Gastroesophageal sphincter (tissue), 4 donors: ENCODE data around the gene USP4. TPM values are rescaled to one million over a fixed set of nuclear protein-coding genes. Genes with fewer than 3 reads are reported as not detected.
"Not testable (repeated sequence)": the region's sequence is repeated elsewhere in the genome, so short reads cannot be mapped to it uniquely, and the experiment has no call there.

ENCODE experiments used
- ATAC-seq: fragments of 150-250 bp; one replicate; pipeline ENCODE4 v1.9.1; 2016; ENCODE audit warnings: mild to moderate bottlenecking, moderate library complexity
- H3K27ac ChIP-seq, 4 donors: fragments of 200-600 bp; sonication (generic) in 3 of 4; 1 replicate in 3 of 4; 2 replicates in 1 of 4; pipeline ENCODE4 v1.5.1; 2016 to 2019
- H3K27me3 ChIP-seq: fragments of 200-600 bp; sonication (generic); one replicate; pipeline ENCODE4 v1.5.1; 2019
- H3K36me3 ChIP-seq, 2 donors: fragments of 200-600 bp; sonication (generic); one replicate each; pipeline ENCODE4 v1.5.1; 2019; ENCODE audit warnings: control low read depth in 1 of 2
- H3K4me1 ChIP-seq, 3 donors: fragments of 200-600 bp; sonication (generic); 1 replicate in 2 of 3; 2 replicates in 1 of 3; pipeline ENCODE4 v1.5.1; 2016 to 2019; ENCODE audit warnings: control low read depth in 2 of 3
- H3K4me3 ChIP-seq, 2 donors: fragments of 200-600 bp; sonication (generic); one replicate each; pipeline ENCODE4 v1.5.1; 2019; ENCODE audit warnings: mild to moderate bottlenecking in 1 of 2, moderate library complexity in 1 of 2
- H3K9me3 ChIP-seq, 3 donors: fragments of 200-600 bp; sonication (generic); one replicate each; pipeline ENCODE4 v1.5.1; 2017 to 2019; ENCODE audit warnings: control low read depth in 2 of 3
- EP300 ChIP-seq: sonication (generic); formaldehyde crosslinking; IDR thresholded peaks from one replicate; pipeline ENCODE4 v1.6.1; 2017; ENCODE audit warnings: antibody characterized with exemption, mild to moderate bottlenecking
- POLR2A ChIP-seq, 2 donors: fragments of 450-650 bp; IDR thresholded peaks; one replicate each; pipeline ENCODE4 v1.6.1; 2017; ENCODE audit warnings: antibody characterized with exemption in 2 of 2, mild to moderate bottlenecking in 2 of 2, moderate library complexity in 1 of 2
- POLR2AphosphoS5 ChIP-seq: sonication (generic); formaldehyde crosslinking; IDR thresholded peaks from one replicate; pipeline ENCODE4 v1.6.1; 2017; ENCODE audit warnings: antibody characterized with exemption
- WGBS, 2 donors: methylation state at CpG; one replicate each; pipeline ENCODE4 v1.1.5; 2018; ENCODE audit warnings: low coverage in 1 of 2; 5-methylcytosine and 5-hydroxymethylcytosine counted together
- total RNA-seq, 4 donors: library from RNA; depleted of rRNA; stranded (reverse); fragments of >200 nt; gene quantifications; one replicate each; pipeline ENCODE4 v1.1.0, GENCODE V29; 2016
- TF ChIP-seq, protein P1 (sequence below), 4 experiments: fragments of 200-600 bp in 2 of 4; fragments of 450-650 bp in 2 of 4; sonication (generic) in 1 of 4; IDR thresholded peaks; one replicate each; pipeline ENCODE4 v1.5.1; 2017 to 2019; ENCODE audit warnings: antibody characterized with exemption in 4 of 4, mild to moderate bottlenecking in 2 of 4, moderate library complexity in 2 of 4

USP4 gene
- total RNA-seq, 4 donors from 2014 or later = 15.8 to 36.9 (median 29.8) TPM

DNA sequence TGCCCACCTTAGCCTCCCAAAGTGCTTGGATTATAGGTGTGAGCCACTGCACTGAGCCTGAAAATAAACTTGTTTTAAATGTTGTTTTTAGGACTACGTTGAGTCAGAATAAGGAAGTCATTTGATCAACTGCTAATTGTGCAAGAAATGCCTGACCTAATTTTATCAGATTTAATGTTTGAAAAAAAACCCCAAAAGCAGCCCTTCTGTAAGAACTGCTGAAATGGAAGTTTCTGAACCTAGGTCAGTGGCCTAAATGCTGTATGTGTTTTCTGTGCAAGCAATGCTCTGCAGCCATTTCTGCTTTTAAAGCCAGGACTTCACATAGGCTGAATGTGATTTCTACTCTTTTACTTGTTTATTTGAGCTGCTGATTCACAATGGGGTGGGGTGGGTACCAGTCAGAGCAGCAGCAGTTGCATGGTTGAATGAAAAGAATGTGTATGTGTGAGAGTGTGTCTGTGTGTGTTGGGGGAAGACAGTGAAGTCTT lies 11.7 kb upstream of the USP4 start:
- Histone ChIP-seq H3K9me3 (no peaks in the 10 kb centered on the region), H3K4me1 (peaks cover 0 to 35% (median 5%) of the 10 kb centered on the region in 3 donors), H3K27me3 (no peaks in the 10 kb centered on the region), H3K27ac (peak overlapping the region in 3 of 4 donors; percentile 40 to 63 (median 56)), H3K4me3 (no peak overlapping the region), H3K36me3 (peaks cover 0 to 15% of the 10 kb centered on the region in 2 donors)
- peak; percentile 60 for ATAC-seq
- TF ChIP-seq EP300 (no peak), POLR2A (IDR thresholded peaks at IDR 0.05) (no peak), POLR2AphosphoS5 (no peak)
- TF ChIP-seq, protein P1, sequence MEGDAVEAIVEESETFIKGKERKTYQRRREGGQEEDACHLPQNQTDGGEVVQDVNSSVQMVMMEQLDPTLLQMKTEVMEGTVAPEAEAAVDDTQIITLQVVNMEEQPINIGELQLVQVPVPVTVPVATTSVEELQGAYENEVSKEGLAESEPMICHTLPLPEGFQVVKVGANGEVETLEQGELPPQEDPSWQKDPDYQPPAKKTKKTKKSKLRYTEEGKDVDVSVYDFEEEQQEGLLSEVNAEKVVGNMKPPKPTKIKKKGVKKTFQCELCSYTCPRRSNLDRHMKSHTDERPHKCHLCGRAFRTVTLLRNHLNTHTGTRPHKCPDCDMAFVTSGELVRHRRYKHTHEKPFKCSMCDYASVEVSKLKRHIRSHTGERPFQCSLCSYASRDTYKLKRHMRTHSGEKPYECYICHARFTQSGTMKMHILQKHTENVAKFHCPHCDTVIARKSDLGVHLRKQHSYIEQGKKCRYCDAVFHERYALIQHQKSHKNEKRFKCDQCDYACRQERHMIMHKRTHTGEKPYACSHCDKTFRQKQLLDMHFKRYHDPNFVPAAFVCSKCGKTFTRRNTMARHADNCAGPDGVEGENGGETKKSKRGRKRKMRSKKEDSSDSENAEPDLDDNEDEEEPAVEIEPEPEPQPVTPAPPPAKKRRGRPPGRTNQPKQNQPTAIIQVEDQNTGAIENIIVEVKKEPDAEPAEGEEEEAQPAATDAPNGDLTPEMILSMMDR (IDR thresholded peaks at IDR 0.05) = no peak
- 0 to 50% methylated on average over 1 of the region's 1 CpG for WGBS, 2 donors

DNA sequence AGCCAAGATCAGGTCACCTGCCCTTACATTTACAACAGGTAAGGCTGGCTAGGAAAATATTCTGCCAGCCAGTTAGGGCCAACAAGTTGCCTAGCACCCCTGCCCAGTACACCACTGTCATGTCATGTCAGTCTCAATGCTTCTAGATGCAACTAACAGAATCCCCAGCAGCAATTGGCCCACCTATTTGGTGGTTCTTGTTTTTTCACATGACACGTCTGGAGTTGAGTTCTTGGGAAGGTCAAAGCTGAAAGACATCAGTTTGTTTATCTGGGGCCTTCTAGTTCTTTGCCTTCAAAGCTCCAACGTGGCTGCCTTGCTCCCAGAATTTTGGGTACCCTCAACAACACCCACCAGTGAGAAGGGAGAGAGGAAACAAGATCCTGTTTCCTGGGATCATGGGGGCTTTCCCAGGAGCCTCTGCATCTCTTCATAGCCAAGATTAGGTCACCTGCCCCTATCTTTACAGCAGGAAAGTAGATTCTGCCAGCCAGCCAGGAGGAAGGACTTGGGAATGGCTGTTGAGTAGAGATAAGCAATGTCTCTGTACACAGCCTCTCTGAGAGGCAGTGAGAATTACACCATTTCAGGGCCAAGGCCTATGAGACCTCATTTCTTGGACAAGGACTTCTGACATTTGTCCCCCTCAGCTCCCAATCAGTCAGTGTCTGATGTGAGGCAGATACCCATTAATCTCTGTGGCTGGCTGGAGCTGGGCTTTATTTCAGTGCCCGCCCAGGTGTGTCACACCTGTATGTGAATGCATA lies 9.7 kb upstream of the USP4 start:
- H3K4me3 ChIP-seq = no peak overlapping the region
- H3K27ac ChIP-seq = no peak overlapping the region
- ATAC-seq = no peak
- no peaks in the 10 kb centered on the region for H3K27me3 ChIP-seq
- TF ChIP-seq POLR2AphosphoS5 (no peak), EP300 (no peak), POLR2A (IDR thresholded peaks at IDR 0.05) (no peak)
- TF ChIP-seq, protein P1 (IDR thresholded peaks at IDR 0.05) = no peak
- 52 to 60% methylated on average over 1 to 2 of the region's 3 CpGs for WGBS, 2 donors
- H3K9me3 ChIP-seq = no peaks in the 10 kb centered on the region
- H3K4me1 ChIP-seq = peaks cover 0 to 20% (median 0%) of the 10 kb centered on the region in 3 donors
- H3K36me3 ChIP-seq = no peaks in the 10 kb centered on the region

DNA sequence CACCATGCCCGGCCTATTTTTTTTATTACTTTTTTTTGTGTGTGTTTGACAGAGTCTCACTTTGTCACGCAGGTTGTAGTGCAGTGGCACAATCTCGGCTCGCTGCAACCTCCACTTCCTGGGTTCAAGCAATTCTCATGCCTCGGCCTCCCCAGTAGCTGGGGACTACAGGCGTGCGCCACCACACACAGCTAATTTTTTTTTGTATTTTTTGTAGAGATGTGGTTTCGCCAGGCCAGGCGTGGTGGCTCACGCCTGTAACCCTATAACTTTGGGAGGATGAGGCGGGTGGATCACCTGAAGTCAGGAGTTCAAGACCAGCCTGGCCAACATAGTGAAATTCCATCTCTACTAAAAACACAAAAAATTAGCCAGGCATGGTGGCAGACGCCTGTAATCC lies 8.5 kb upstream of the USP4 start:
- ATAC-seq, H3K4me3 ChIP-seq: not testable (repeated sequence)

DNA sequence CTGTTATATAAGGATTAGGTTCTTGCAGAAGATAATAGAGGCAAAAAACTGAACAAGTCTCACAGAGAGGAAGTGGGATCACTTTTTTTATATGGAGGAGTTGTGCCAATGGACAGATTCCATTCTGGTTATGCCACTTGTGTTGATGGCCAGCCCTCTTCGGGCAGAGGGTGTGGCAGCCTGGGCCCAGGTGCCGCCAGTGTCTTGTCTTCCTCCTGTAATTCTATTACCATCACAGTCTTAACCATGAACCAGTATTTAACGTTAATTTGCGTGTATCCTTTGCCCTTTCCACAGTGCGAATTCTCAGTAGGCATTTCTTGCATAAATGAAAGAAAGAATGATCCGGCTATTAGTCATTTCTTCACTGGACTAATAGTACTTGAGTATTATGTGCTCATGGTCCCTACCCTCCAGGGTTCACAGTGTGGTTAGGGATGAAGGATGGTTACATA lies 7.0 kb upstream of the USP4 start:
- no peak for ATAC-seq
- Histone ChIP-seq H3K9me3 (no peaks in the 10 kb centered on the region), H3K27me3 (no peaks in the 10 kb centered on the region), H3K4me3 (no peak overlapping the region), H3K27ac (peak overlapping the region in 3 of 4 donors; percentile 49 to 65 (median 61)), H3K36me3 (no peaks in the 10 kb centered on the region), H3K4me1 (peaks cover 0 to 20% (median 0%) of the 10 kb centered on the region in 3 donors)
- 80 to 98% methylated on average over 5 to 6 of the region's 6 CpGs for WGBS, 2 donors
- no peak for TF ChIP-seq POLR2AphosphoS5
- no peak for TF ChIP-seq POLR2A (IDR thresholded peaks at IDR 0.05)
- TF ChIP-seq EP300 = no peak
- TF ChIP-seq, protein P1 (IDR thresholded peaks at IDR 0.05) = no peak

More for the DNA sequence above, 8.5 kb upstream of the USP4 start:
- not testable (repeated sequence) for H3K27me3 ChIP-seq, H3K27ac ChIP-seq, H3K36me3 ChIP-seq, H3K9me3 ChIP-seq
- WGBS, 2 donors = 93 to 95% methylated on average over 4 to 9 of the region's 12 CpGs
- H3K4me1 ChIP-seq = peaks cover 0 to 20% (median 0%) of the 10 kb centered on the region in 3 donors

DNA sequence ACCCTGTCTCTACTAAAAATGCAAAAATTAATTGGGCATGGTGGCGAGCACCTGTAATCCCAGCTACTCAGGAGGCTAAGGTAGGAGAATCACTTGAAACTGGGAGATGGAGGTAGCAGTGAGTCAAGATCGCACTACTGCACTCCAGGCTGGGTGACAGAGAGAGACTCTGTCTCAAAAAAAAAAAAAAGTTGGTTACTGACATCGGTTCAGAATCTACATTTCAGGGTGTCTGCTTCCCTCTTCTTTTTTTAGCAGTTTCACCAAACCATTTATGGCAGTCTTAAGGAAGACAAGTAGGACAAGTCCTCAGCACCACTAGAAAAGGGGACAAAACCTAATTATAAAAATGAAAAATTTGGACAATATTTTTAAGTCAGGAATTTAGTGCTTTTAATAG lies 3.3 kb upstream of the USP4 start:
- peak overlapping the region in 2 of 4 donors; percentile 6 to 92 for H3K27ac ChIP-seq
- TF ChIP-seq, protein P1 (IDR thresholded peaks at IDR 0.05) = no peak
- TF ChIP-seq POLR2A (IDR thresholded peaks at IDR 0.05) = no peak
- TF ChIP-seq EP300 = no peak
- TF ChIP-seq POLR2AphosphoS5 = no peak

More for the DNA sequence above, 3.3 kb upstream of the USP4 start:
- Histone ChIP-seq H3K4me3 (no peak overlapping the region), H3K27me3 (no peaks in the 10 kb centered on the region), H3K4me1 (peaks cover 0 to 32% (median 8%) of the 10 kb centered on the region in 3 donors), H3K9me3 (no peaks in the 10 kb centered on the region), H3K36me3 (no peaks in the 10 kb centered on the region)
- ATAC-seq = no peak
- 80% methylated on average over 1 to 3 of the region's 3 CpGs for WGBS, 2 donors
